ENCODE measurements around the gene CEPT1. TPM values are rescaled to one million over a fixed set of nuclear protein-coding genes. Genes with fewer than 3 reads are reported as not detected.

CEPT1 gene
- 29.3 to 38.1 TPM (median 33.8 TPM) in 3 replicates for total RNA-seq (2021)
- Bru-seq, nascent RNA = percentile 91 among the genes with signal in this experiment
- long read RNA-seq, experiment 1, full-length matches to known transcripts = 77 of 98 reads
- long read RNA-seq, experiment 1, partial matches to known transcripts = 6 of 98 reads
- long read RNA-seq, experiment 1, other reads (novel, unspliced or antisense) = 15 of 98 reads
- long read RNA-seq, experiment 2, full-length matches to known transcripts = 16 of 34 reads
- long read RNA-seq, experiment 2, partial matches to known transcripts = 8 of 34 reads
- long read RNA-seq, experiment 2, other reads (novel, unspliced or antisense) = 10 of 34 reads
- long read RNA-seq, experiment 3, transcript CEPT1-201 (9 exons, 2,198 nt) = major isoform, 39 of 62 reads
- long read RNA-seq, experiment 3, partial matches to known transcripts = 11 of 62 reads
- long read RNA-seq, experiment 3, other reads (novel, unspliced or antisense) = 11 of 62 reads

DNA sequence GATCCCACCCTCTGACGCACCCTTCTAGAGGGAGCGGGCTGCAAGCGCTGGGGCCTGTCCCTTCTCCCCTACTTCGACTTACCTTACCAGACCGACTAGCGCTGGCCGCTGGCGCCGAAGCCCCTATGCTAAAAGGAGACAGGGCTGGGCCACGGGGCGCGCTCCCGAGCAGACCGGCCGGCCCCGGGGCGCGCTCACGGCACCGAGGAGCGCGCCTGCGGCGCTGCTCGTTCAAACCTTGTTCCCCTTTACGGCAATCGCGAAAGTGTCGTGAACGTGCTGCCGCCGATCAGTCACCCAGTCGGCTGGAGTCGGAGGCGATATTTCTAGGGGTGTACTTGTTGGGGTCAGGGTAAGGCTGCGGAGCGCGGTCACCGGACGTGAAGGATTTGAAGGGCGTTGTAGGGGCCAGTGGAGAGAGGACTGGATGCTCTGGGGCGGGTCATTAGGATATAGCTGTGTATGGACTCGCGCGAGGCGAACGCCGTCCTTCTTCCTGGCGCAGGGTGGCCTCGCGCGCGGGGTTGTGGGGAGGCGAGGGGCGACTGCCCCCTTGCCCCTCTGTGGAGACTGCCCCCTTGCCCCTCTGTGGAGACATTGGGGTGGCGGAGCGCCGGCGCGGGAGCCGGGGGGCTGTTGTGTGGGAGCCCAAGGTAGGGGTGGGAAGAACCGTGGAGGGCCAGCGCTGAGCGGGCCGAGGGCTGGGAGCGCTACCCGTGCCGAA, at the start of gene CEPT1, which contains the start of gene DRAM2:
Gene CEPT1 (plus strand): TSS at position 268 of the 724 bp plus-strand sequence. CDS start 7,492 bp downstream, outside the sequence.
Gene DRAM2 (minus strand): TSS at position 138 of the 724 bp plus-strand sequence. CDS start 8,539 bp downstream, outside the sequence.
- ChIA-PET CTCF (interaction anchor here (0.8 to 2.2 kb wide), 3 partner anchors 83 to 206 kb away, joined by 3 to 5 read pairs (median 3); no protein-coding TSS in a partner anchor), POLR2A (interaction anchor here (0.7 kb wide), 1 partner anchor 10 kb away, joined by 3 read pairs; no protein-coding TSS in a partner anchor)
- Mint-ChIP-seq H3K27me3 (ENCODE audit: low read depth) (no peaks in the 10 kb centered on the region), H3K4me1 (peaks cover 28% of the 10 kb centered on the region), H3K27ac (peak within 1 kb of the TSS; percentile 100), H3K9me3 (no peaks in the 10 kb centered on the region), H3K36me3 (peaks cover 23% of the 10 kb centered on the region), H3K4me3 (peak within 1 kb of the TSS; percentile 99)
- DNase-seq (ENCODE audit: low spot score) (peak; percentile 97), ATAC-seq (peak; percentile 84)
- TF ChIP-seq ZNF281 (CRISPR knock-in tag; IDR thresholded peaks at IDR 0.05) = no peak
- TF ChIP-seq PRRX2 (CRISPR knock-in tag; IDR thresholded peaks at IDR 0.05) = no peak
- TF ChIP-seq ESRRA (CRISPR knock-in tag; IDR thresholded peaks at IDR 0.05; ENCODE audit: borderline replicate concordance) = no peak
- TF ChIP-seq, protein P1, sequence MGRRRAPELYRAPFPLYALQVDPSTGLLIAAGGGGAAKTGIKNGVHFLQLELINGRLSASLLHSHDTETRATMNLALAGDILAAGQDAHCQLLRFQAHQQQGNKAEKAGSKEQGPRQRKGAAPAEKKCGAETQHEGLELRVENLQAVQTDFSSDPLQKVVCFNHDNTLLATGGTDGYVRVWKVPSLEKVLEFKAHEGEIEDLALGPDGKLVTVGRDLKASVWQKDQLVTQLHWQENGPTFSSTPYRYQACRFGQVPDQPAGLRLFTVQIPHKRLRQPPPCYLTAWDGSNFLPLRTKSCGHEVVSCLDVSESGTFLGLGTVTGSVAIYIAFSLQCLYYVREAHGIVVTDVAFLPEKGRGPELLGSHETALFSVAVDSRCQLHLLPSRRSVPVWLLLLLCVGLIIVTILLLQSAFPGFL (CRISPR knock-in tag; IDR thresholded peaks at IDR 0.05; ENCODE audit: borderline replicate concordance) = no peak
- TF ChIP-seq, protein P2, sequence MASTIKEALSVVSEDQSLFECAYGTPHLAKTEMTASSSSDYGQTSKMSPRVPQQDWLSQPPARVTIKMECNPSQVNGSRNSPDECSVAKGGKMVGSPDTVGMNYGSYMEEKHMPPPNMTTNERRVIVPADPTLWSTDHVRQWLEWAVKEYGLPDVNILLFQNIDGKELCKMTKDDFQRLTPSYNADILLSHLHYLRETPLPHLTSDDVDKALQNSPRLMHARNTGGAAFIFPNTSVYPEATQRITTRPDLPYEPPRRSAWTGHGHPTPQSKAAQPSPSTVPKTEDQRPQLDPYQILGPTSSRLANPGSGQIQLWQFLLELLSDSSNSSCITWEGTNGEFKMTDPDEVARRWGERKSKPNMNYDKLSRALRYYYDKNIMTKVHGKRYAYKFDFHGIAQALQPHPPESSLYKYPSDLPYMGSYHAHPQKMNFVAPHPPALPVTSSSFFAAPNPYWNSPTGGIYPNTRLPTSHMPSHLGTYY (CRISPR knock-in tag; IDR thresholded peaks at IDR 0.05) = no peak
- no peak for TF ChIP-seq ZNF416 (CRISPR knock-in tag; IDR thresholded peaks at IDR 0.05)
- TF ChIP-seq, protein P3, sequence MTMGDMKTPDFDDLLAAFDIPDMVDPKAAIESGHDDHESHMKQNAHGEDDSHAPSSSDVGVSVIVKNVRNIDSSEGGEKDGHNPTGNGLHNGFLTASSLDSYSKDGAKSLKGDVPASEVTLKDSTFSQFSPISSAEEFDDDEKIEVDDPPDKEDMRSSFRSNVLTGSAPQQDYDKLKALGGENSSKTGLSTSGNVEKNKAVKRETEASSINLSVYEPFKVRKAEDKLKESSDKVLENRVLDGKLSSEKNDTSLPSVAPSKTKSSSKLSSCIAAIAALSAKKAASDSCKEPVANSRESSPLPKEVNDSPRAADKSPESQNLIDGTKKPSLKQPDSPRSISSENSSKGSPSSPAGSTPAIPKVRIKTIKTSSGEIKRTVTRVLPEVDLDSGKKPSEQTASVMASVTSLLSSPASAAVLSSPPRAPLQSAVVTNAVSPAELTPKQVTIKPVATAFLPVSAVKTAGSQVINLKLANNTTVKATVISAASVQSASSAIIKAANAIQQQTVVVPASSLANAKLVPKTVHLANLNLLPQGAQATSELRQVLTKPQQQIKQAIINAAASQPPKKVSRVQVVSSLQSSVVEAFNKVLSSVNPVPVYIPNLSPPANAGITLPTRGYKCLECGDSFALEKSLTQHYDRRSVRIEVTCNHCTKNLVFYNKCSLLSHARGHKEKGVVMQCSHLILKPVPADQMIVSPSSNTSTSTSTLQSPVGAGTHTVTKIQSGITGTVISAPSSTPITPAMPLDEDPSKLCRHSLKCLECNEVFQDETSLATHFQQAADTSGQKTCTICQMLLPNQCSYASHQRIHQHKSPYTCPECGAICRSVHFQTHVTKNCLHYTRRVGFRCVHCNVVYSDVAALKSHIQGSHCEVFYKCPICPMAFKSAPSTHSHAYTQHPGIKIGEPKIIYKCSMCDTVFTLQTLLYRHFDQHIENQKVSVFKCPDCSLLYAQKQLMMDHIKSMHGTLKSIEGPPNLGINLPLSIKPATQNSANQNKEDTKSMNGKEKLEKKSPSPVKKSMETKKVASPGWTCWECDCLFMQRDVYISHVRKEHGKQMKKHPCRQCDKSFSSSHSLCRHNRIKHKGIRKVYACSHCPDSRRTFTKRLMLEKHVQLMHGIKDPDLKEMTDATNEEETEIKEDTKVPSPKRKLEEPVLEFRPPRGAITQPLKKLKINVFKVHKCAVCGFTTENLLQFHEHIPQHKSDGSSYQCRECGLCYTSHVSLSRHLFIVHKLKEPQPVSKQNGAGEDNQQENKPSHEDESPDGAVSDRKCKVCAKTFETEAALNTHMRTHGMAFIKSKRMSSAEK (CRISPR knock-in tag; IDR thresholded peaks at IDR 0.05; ENCODE audit: borderline replicate concordance) = no peak
- TF ChIP-seq SP1 (CRISPR knock-in tag; conservative IDR thresholded peaks at IDR 0.05) = peak; percentile 29; the same call in 1 of the 2 replicates
- TF ChIP-seq, protein P4, sequence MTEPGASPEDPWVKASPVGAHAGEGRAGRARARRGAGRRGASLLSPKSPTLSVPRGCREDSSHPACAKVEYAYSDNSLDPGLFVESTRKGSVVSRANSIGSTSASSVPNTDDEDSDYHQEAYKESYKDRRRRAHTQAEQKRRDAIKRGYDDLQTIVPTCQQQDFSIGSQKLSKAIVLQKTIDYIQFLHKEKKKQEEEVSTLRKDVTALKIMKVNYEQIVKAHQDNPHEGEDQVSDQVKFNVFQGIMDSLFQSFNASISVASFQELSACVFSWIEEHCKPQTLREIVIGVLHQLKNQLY (CRISPR knock-in tag; IDR thresholded peaks at IDR 0.05) = no peak
- TF ChIP-seq, protein P5, sequence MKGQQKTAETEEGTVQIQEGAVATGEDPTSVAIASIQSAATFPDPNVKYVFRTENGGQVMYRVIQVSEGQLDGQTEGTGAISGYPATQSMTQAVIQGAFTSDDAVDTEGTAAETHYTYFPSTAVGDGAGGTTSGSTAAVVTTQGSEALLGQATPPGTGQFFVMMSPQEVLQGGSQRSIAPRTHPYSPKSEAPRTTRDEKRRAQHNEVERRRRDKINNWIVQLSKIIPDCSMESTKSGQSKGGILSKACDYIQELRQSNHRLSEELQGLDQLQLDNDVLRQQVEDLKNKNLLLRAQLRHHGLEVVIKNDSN (CRISPR knock-in tag; IDR thresholded peaks at IDR 0.05) = no peak
- TF ChIP-seq OVOL2 (CRISPR knock-in tag; IDR thresholded peaks at IDR 0.05; ENCODE audit: borderline replicate concordance) = no peak
- TF ChIP-seq CTCF (IDR thresholded peaks at IDR 0.05) = no peak
- no peak for TF ChIP-seq FOXP1 (CRISPR knock-in tag; IDR thresholded peaks at IDR 0.05; ENCODE audit: borderline replicate concordance)
- no peak for TF ChIP-seq CREB1 (CRISPR knock-in tag; IDR thresholded peaks at IDR 0.05)
- TF ChIP-seq MXD4 (CRISPR knock-in tag; IDR thresholded peaks at IDR 0.05; ENCODE audit: borderline replicate concordance) = no peak
- no peak for TF ChIP-seq TCF7 (CRISPR knock-in tag; IDR thresholded peaks at IDR 0.05; ENCODE audit: low read depth)
- TF ChIP-seq ZSCAN18 (CRISPR knock-in tag; IDR thresholded peaks at IDR 0.05) = no peak
- TF ChIP-seq ETV6 (CRISPR knock-in tag; IDR thresholded peaks at IDR 0.05) = 0 out of 2 replicates have a peak, but pooled peaks have one; percentile 14
- no peak for TF ChIP-seq NR3C1 (CRISPR knock-in tag; conservative IDR thresholded peaks at IDR 0.05; ENCODE audit: low read depth)
